Astrocyte of the hippocampus (primary cell): ENCODE results near the gene SLC16A9.
"Not testable (repeated sequence)": the region's sequence is repeated elsewhere in the genome, so short reads cannot be mapped to it uniquely, and the experiment has no call there.

Experiments
- DNase-seq: peaks from one replicate; pipeline ENCODE4 v3.0.0; 2011; ENCODE audit warnings: low read depth, low spot score

SLC16A9 gene

GRCh38 chr10:59677253-59677831 lies 32.3 kb downstream of the SLC16A9 start:
- DNase-seq: no peak

DNA sequence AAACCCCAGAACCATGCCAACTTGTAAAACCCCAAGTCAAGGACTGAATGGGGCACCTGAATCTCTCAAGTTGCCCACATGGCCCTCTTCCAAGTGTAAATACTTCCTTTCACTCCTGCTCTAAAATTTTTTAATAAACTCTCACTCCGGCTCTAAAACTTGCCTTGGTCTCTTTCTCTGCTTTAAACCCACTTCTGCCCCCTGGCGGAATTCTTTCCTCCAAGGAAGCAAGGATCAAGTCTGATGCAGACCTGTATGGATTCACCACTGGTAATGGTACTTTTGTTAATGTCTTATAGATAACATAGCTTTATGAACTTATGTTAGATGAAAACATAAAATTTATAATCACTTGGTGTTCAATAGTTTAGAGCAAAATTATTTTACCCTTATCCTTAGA lies 33.8 kb downstream of the SLC16A9 start:
- no peak for DNase-seq

GRCh38 chr10:59674215-59674836 lies 35.3 kb downstream of the SLC16A9 start:
- DNase-seq: peak; percentile 77

DNA sequence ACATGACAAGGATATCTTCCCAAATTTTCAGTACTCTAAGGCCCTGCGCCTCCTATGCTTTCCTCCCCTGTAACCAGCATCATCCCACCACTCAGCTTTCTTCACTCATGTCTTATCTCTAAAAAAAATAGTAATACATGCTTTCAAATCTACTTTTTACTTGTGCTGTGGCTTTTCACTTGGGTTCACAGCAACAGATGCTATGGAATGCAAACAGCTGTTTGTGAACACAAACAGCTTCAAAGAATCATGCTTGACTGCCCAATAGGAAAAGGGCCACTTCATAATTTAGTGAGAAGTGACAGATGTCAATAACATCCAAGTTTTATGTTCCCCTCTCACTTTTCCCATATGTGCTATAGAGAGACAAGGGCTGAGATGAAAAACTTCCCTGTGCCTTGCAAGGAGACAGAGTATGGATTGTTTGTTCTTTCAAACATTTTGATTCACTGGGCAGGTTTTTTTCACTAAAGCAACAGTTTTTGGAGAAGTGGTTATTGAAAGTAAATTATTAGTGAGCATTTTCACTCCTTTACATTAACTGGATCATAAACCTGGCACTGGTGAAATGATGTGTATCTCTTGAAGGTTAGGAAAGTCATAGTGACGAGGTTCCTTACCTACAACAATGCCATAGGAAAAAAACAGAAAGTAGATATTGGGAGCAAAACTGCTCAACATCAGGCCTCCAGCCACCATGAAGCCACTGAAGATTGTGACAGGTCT lies 37.3 kb downstream of the SLC16A9 start:
- DNase-seq: no peak

DNA sequence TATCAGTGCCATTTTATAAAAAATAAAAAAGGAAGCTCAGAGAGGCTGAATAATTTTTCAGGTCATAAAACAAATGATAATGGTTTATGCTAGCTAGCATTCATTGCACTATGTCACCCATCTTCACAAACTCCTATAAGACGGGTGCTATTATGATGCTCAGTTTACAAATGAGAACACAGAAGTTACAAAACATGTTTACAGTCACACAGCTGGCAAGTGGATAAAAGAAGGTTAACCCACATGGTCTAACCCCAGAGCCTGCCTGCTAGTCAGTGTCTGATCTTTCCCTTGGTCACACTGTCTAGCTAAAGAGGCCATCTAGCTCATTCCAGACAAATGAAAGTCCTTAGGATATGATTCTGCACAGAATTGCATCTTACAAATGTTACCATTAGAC lies 39.4 kb downstream of the SLC16A9 start:
- DNase-seq: no peak

DNA sequence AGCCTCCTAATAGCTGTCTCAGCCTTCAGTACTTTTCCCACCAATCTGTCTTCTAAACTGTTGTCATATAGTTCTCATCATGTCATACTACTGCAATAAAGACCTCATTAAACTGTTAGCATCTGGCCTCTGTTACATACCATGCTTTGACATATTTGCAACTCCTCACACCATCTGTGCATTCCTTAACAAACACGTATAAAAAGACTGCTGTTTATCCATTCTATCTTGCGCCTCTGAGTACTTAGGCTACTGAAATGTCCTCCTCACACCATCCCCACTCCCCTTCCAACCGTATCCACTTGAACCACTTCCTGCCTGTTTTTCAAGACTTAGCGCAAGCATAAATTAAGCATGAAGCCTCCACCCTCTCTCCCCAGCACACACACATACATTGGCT lies 41.6 kb downstream of the SLC16A9 start:
- DNase-seq: no peak

DNA sequence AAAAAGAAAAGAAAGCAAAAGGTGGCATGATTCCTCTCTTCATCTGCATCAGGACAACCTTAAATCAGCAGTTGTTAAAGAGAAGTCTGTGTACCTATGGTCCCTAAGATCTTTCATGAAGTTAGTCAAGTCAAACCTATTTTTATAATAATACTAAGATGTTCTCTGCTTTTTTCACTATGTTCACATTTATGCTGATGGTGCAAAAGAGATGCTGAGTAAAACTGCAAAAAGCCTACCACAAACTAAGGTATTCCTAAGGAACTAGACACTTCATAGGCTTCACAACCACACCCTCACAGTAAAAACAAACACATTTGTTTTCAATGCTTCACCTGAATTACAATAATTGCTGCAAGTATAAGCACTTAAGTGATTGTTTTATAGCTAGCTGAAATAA lies 43.3 kb downstream of the SLC16A9 start:
- no peak for DNase-seq

DNA sequence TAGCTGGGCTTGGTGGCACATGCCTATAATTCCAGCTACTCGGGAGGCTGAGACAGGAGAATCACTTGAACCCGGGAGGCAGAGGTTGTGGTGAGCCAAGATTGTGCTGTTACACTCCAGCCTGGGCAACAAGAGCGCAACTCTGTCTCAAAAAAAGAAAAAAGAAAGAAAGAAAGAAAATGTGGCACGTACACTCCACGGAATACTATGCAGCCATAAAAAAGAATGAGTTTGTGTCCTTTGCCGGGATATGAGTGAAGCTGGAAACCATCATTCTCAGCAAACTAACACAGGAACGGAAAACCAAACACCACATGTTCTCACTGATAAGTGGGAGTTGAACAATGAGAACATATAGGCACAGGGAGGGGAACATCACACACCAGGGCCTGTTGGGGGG lies 46.4 kb downstream of the SLC16A9 start:
- DNase-seq: not testable (repeated sequence)

DNA sequence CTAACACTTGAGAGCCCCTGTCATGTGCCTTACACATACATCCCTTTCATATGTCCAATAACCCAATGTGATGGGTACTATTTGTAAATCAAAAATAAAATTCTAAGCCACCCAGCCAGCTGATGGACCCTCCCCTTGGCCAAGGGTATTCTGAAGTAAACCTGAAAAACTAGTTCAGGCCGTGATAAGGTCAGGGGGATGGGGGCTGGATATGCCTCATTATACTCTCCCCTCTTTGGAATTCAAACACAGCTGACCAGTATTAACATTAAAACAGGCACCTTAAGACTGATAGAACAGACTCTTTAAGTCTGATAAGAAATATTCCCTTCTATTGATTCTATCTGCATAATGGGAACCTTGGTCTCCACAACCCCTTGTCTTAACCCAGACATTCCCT lies 51.9 kb downstream of the SLC16A9 start:
- DNase-seq: no peak

- no peak for DNase-seq
Observed at GRCh38 chr10:59655309-59655708, 54.3 kb downstream of the SLC16A9 start.

GRCh38 chr10:59654007-59654406 lies 55.6 kb downstream of the SLC16A9 start:
- peak; percentile 11 for DNase-seq

GRCh38 chr10:59651902-59652301 lies 57.7 kb downstream of the SLC16A9 start:
- DNase-seq: no peak

GRCh38 chr10:59649606-59650346 lies 59.9 kb downstream of the SLC16A9 start:
- no peak for DNase-seq

GRCh38 chr10:59648711-59649201 lies 60.9 kb downstream of the SLC16A9 start:
- peak; percentile 84 for DNase-seq

GRCh38 chr10:59644841-59645240 lies 64.8 kb downstream of the SLC16A9 start:
- DNase-seq: no peak

DNA sequence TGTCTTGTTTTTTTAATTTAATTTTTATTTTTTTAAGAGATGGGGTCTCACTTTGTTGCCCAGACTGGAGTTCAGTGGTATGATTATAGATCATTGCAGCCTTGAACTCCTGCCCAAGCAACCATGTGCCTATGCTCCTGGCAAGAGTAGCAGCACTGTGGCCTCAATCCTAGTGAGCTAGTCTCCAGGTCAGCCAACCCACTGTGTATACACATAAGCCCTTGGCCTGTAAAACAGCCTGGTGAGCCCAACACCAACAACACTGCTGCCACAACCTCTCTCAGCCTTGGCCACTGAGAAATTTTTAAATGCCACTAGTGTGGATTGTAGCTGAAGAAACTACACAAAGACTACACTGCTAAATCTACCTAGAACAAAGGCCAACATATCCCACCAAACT lies 68.0 kb downstream of the SLC16A9 start:
- not testable (repeated sequence) for DNase-seq

GRCh38 chr10:59635502-59636290 lies 74.0 kb downstream of the SLC16A9 start:
- no peak for DNase-seq

- DNase-seq: no peak
Observed at GRCh38 chr10:59634102-59634501, 75.5 kb downstream of the SLC16A9 start.

GRCh38 chr10:59633063-59633462 lies 76.6 kb downstream of the SLC16A9 start:
- no peak for DNase-seq

DNA sequence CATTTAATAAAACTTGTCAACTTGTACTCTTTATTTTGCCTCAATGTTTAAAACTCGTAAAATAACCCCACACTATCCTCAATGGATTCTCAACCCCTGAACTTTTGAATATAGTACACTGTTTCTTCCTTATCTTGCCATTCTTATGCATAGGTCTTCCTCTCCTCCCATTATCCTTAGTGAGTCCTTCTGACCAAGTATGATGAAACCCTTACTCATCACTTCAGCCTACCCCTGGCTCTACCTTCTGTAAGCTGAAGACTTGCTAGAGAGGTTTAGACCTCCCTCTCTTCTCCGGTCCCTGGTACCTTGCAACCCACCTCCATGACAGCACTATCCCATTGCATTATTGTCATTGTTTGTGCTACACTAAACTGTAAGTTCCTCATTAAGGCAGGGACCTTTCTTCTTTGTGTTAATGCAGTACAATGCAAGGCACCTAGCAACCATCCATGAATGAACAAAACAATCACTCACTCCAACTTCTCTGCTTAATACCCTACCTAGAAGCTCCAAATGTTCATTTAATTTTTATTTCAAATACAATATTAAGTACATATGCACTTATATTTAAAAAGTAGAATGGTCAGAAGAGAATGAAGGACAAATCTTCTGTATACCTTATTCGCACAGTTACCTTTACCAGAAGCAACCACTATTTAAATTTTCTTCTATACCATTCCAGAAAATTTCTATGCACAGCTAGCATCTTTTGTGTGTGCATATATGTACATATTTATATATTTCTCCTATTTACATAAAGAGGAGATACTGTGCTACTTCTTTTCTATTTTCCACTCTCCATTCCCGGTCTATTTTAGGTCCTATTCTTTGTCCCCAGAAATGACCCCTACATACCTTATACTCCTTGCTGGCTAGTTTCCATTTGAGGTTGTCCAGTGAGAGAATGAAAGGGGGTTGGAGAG lies 77.5 kb downstream of the SLC16A9 start:
- DNase-seq: no peak
